Activated CD4-positive, alpha-beta T cell treated with anti-CD3 and anti-CD28 coated beads for 36 hours (primary cell): ENCODE measurements around the gene SEM1. TPM values are rescaled to one million over a fixed set of nuclear protein-coding genes. Genes with fewer than 3 reads are reported as not detected.
"Not testable (repeated sequence)": the region's sequence is repeated elsewhere in the genome, so short reads cannot be mapped to it uniquely, and the experiment has no call there.

Experiments used
- ATAC-seq: fragments of 200-7000 bp; cut with Tn5 transposase; one replicate; pipeline ENCODE4 v1.10.0; 2021; ENCODE audit warnings: mild to moderate bottlenecking, moderate library complexity
- CTCF ChIA-PET: fragments of 350-600 bp; sonication (Branson Sonifier 250); formaldehyde crosslinking; loops from one replicate; lab custom pipeline; 2021; ENCODE audit warnings: antibody characterized with exemption; lab: Charles Lee
- POLR2A ChIA-PET: fragments of 350-600 bp; sonication (Branson Sonifier 250); formaldehyde crosslinking; loops from one replicate; lab custom pipeline; 2021; ENCODE audit warnings: antibody characterized with exemption, inconsistent platforms; lab: Charles Lee
- DNase-seq: peaks from one replicate; pipeline ENCODE4 v3.0.0-alpha.2; 2020
- H3K27ac Mint-ChIP-seq: one replicate; pipeline ENCODE4 v1.8.0; 2021; ENCODE audit warnings: mixed read lengths
- H3K27me3 Mint-ChIP-seq: one replicate; pipeline ENCODE4 v1.8.0; 2021; ENCODE audit warnings: mixed read lengths
- H3K36me3 Mint-ChIP-seq: one replicate; pipeline ENCODE4 v1.8.0; 2021; ENCODE audit warnings: low read depth, mixed read lengths
- H3K4me1 Mint-ChIP-seq: one replicate; pipeline ENCODE4 v1.8.0; 2021; ENCODE audit warnings: mixed read lengths
- H3K4me3 Mint-ChIP-seq: one replicate; pipeline ENCODE4 v1.8.0; 2021; ENCODE audit warnings: mild to moderate bottlenecking, moderate library complexity, mixed read lengths
- H3K9me3 Mint-ChIP-seq: one replicate; pipeline ENCODE4 v1.8.0; 2021; ENCODE audit warnings: low read depth, mixed read lengths
- intact Hi-C, 2 experiments: fragments of 100-400 bp; cut with DNase I in 1 of 2; cut with micrococcal nuclease in 1 of 2; formaldehyde crosslinking; loops; one replicate each; pipeline versions ENCODE4 v1.14.2 to v1.15.1; 2022 to 2024; cut with DNase I, micrococcal nuclease
- total RNA-seq, 2 experiments: library from RNA; stranded (reverse); gene quantifications; one replicate each; pipeline ENCODE4 v1.2.3, GENCODE V29; 2021

Gene SEM1
- total RNA-seq, 2 experiments from 2014 or later, result 42.9 to 46.4 TPM

DNA sequence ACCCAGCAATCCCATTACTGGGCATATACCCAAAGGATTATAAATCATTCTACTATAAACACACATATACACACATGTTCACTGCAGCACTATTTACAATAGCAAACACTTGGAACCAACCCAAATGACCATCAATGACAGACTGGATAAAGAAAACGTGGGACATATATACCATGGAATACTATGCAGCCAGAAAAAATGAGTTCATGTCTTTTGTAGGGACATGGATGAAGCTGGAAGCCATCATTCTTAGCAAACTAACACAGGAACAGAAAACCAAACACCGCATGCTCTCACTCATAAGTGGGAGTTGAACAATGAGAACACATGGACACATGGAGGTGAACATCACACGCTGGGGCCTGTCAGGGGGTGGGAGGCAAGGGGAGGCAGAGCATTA, 47.5 kb downstream of the SEM1 start:
- H3K36me3 Mint-ChIP-seq, H3K27me3 Mint-ChIP-seq, H3K4me3 Mint-ChIP-seq, DNase-seq, intact Hi-C loops, ATAC-seq, H3K9me3 Mint-ChIP-seq, H3K27ac Mint-ChIP-seq, POLR2A ChIA-PET, CTCF ChIA-PET: not testable (repeated sequence)
- peaks cover 15% of the 10 kb centered on the region for H3K4me1 Mint-ChIP-seq

DNA sequence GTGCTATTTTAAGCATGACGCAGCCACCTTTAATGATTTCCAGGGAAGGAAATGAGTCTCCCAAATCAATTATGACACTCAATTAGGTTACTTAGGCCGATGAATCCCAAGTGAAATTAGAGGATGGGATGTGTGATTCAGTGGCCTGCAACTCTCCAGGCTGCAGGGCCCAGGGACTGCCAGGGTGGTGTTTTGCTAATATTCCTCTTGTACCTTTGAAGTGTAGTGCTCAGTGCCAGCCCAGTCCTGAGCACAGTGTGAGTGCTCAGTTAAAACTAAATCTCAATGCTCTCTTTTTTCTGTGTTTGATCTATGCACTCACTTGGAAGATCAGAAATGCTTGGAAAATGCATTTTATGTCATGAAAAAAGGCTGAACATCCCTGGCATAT, 51.6 kb downstream of the SEM1 start:
- peaks cover 3% of the 10 kb centered on the region for H3K36me3 Mint-ChIP-seq
- DNase-seq (no peak), ATAC-seq (no peak)
- POLR2A ChIA-PET, result no interaction called here
- no peaks in the 10 kb centered on the region for H3K9me3 Mint-ChIP-seq
- H3K4me3 Mint-ChIP-seq, result no peak overlapping the region
- intact Hi-C loops, result no loop called here
- CTCF ChIA-PET, result no interaction called here
- H3K27me3 Mint-ChIP-seq, result no peaks in the 10 kb centered on the region
- H3K4me1 Mint-ChIP-seq, result peaks cover 1% of the 10 kb centered on the region
- no peak overlapping the region for H3K27ac Mint-ChIP-seq

DNA sequence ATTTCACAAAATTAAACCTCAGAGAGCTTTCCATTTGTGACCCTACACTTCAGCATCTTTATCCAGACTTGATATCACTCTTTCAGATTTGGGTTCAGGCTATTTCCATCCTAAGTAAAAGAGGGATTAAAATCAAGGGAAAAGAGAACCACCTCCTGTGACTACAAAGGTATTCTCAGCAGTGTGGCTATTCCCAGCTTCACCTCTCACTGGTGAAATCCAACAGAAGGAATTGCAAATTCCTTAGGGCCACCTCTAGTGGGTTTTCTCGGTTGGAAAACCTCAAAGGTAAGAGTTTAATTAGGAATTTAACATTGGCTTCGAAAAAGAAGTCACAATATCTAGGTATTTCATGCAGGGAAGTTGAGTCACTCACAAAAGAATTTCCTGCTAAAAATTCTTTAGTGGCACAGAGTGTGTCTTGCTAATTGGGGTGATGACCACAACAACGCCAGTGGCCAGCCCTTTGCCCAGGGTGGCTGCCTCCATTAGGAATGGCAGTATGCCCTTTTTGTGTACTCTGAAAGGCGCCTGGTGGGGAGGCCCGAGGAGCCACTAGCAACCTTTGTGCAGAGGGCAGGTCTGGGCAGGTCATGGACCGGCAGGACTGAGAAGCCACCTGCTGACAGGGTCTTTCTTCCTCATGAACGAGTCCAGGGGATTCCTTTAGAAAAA, 52.2 kb downstream of the SEM1 start:
- DNase-seq (no peak), ATAC-seq (no peak)
- peaks cover 3% of the 10 kb centered on the region for H3K36me3 Mint-ChIP-seq
- no peak overlapping the region for H3K27ac Mint-ChIP-seq
- intact Hi-C loops, result no loop called here
- H3K27me3 Mint-ChIP-seq, result no peaks in the 10 kb centered on the region
- peaks cover 2% of the 10 kb centered on the region for H3K9me3 Mint-ChIP-seq
- no peaks in the 10 kb centered on the region for H3K4me1 Mint-ChIP-seq
- H3K4me3 Mint-ChIP-seq, result no peak overlapping the region
- CTCF ChIA-PET, result no interaction called here
- POLR2A ChIA-PET, result no interaction called here

DNA sequence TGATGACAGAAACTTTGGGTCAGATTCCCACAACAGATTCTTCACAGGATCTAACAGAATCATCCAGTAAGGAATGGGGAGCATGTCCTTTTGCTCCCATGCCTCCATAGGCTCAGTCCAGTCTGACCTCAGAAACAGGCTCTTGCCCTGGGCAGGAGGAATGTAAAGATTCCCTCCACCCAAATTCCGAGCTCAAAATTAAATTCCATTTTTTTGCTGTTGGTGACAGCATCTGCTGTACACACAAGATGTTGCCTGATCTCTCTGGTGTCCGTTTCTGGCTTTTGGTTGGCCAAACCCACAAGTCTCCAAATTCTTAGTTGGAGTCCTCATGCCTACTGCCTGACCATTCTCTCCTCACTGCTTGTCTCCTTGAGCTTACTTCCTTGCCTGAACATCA, 53.7 kb downstream of the SEM1 start:
- intact Hi-C loops, result no loop called here
- H3K9me3 Mint-ChIP-seq, result peaks cover 2% of the 10 kb centered on the region
- no peak overlapping the region for H3K4me3 Mint-ChIP-seq
- no peaks in the 10 kb centered on the region for H3K36me3 Mint-ChIP-seq
- no peak overlapping the region for H3K27ac Mint-ChIP-seq
- no peaks in the 10 kb centered on the region for H3K4me1 Mint-ChIP-seq
- H3K27me3 Mint-ChIP-seq, result no peaks in the 10 kb centered on the region
- ChIA-PET CTCF (interaction anchor here (1.1 kb wide), 1 partner anchor 14 kb away, joined by 3 read pairs; no protein-coding TSS in a partner anchor), POLR2A (no interaction called here)
- no peak for DNase-seq
- ATAC-seq, result no peak

DNA sequence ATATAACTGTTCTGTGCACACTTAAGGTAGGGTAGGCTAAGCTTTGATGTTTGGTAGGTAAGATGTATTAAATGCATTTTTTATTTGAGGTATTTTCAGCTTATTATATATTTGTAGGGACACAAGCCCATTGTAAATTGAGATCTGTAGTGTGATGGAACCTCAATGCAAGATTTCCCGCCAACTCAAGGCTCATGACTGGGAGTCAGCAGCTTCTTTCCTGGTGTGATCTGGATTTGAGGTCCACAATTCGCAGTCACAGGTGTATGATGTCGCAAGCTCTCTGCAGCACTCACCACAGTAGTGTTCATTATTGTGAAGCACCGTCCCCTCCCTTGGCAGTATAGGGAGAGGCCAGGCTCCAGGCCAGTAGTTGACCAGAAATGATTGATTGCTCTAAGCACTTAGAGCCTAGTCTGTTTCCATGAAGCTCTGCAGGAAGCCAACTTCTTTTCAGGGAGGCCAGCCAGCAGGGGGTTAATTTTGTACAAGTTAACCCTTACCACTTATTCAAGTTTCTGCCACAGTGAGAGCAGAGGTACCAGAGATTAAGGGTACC, 54.9 kb downstream of the SEM1 start:
- intact Hi-C loops, result no loop called here

DNA sequence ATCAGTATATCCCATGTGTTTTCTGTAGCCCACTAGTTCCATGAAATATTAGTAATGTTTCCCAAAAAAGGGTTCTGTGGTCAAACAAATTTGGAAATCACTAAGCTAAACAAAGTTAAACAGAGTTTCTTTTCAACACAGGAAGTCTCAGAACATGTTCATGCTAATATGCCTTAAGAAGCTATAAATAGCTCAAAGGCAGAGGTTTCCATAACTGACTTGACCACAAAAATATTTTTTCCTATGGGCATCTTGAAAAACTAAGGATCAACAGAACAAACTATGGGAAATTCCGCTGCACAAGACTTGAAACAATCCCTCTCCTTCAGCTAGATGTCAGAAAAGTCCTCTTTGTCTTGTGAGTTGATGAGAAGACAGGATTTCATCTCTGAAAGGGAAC, 59.7 kb downstream of the SEM1 start:
- no peak for ATAC-seq
- Mint-ChIP-seq H3K27me3 (no peaks in the 10 kb centered on the region), H3K27ac (no peak overlapping the region), H3K36me3 (no peaks in the 10 kb centered on the region), H3K4me3 (no peak overlapping the region), H3K9me3 (peaks cover 2% of the 10 kb centered on the region), H3K4me1 (no peaks in the 10 kb centered on the region)
- ChIA-PET POLR2A (no interaction called here), CTCF (interaction anchor here (0.6 to 1.5 kb wide), 3 partner anchors 8 to 339 kb away, joined by 3 to 4 read pairs (median 4); no protein-coding TSS in a partner anchor)
- intact Hi-C loops, result no loop called here
- DNase-seq, result no peak

More for the DNA sequence above, 54.9 kb downstream of the SEM1 start:
- no peak for ATAC-seq
- no peak overlapping the region for H3K27ac Mint-ChIP-seq
- peaks cover 2% of the 10 kb centered on the region for H3K9me3 Mint-ChIP-seq
- POLR2A ChIA-PET, result no interaction called here
- no peak for DNase-seq
- H3K36me3 Mint-ChIP-seq, result no peaks in the 10 kb centered on the region
- CTCF ChIA-PET, result interaction anchor here (0.6 to 1.1 kb wide), 2 partner anchors 13 to 151 kb away, joined by 3 read pairs; no protein-coding TSS in a partner anchor
- no peak overlapping the region for H3K4me3 Mint-ChIP-seq
- H3K4me1 Mint-ChIP-seq, result no peaks in the 10 kb centered on the region
- no peaks in the 10 kb centered on the region for H3K27me3 Mint-ChIP-seq

DNA sequence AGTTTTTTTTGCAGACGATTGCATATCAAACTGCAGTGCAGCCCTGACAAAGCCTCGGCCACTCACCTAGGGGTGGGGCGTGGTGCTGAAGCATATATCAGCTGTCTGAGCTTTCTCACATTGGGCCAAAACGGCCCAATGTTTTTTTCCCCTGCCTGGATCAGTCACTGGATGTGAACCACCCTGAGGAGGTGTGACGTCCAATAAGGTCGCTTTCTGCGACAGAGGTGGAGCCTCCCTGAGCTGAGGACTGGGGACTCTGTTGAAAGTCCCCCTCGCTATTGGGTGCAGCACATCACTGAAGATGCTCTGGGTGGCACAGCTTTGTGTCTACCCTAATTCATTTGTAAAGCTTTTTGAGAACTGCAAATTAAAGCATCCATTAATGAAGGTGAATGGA, 60.9 kb downstream of the SEM1 start:
- DNase-seq (no peak), ATAC-seq (no peak)
- intact Hi-C loops, result no loop called here
- POLR2A ChIA-PET, result no interaction called here
- H3K36me3 Mint-ChIP-seq, result no peaks in the 10 kb centered on the region
- H3K9me3 Mint-ChIP-seq, result peaks cover 2% of the 10 kb centered on the region
- CTCF ChIA-PET, result no interaction called here
- no peak overlapping the region for H3K4me3 Mint-ChIP-seq
- no peaks in the 10 kb centered on the region for H3K4me1 Mint-ChIP-seq
- H3K27ac Mint-ChIP-seq, result no peak overlapping the region
- H3K27me3 Mint-ChIP-seq, result no peaks in the 10 kb centered on the region

DNA sequence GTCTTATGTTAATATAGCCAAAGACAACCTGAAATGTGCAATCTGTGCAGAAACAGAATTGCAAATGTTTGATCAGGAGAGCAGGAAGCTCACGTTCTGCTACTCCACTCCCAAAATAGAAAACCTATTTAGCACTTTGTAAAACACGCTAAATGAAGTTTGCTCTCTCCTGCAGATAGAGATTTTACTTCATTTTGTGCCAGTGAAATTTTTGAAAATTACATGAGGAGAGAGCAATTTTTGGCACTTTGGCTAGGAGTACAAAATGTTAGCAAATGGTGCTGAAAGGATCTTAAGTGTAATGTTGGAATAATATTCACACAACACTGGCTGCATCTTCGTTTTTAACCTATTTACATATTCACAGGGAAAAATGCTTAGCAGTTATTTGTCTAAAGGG, 61.9 kb downstream of the SEM1 start:
- POLR2A ChIA-PET, result no interaction called here
- H3K36me3 Mint-ChIP-seq, result no peaks in the 10 kb centered on the region
- intact Hi-C loops, result no loop called here

DNA sequence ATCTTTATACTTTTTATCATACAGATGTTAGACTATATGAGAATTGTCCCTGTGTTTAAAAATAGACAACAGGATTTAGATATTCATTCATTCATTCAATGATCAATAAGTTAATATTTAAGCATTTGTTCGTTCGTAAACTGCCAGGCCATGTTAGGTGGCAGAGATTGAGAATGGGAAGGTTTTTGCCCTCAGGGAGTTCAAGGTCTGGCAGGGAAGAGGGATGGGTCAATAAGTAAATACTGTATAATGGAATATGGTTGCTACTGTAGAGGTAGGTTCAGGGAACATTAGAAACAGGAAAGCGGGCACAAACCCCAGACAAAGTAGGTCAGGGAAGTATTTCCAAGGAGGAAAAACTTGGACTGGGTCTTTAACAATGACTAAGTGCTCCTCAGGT, 64.6 kb downstream of the SEM1 start:
- ChIA-PET CTCF (no interaction called here), POLR2A (no interaction called here)
- Mint-ChIP-seq H3K4me1 (no peaks in the 10 kb centered on the region), H3K4me3 (no peak overlapping the region), H3K27me3 (no peaks in the 10 kb centered on the region), H3K27ac (no peak overlapping the region), H3K36me3 (no peaks in the 10 kb centered on the region), H3K9me3 (no peaks in the 10 kb centered on the region)
- intact Hi-C loops, result no loop called here
- ATAC-seq, result no peak
- DNase-seq, result no peak

More for the DNA sequence above, 61.9 kb downstream of the SEM1 start:
- CTCF ChIA-PET, result no interaction called here
- ATAC-seq (no peak), DNase-seq (no peak)
- Mint-ChIP-seq H3K4me3 (no peak overlapping the region), H3K27ac (no peak overlapping the region), H3K27me3 (no peaks in the 10 kb centered on the region), H3K9me3 (peaks cover 1% of the 10 kb centered on the region), H3K4me1 (no peaks in the 10 kb centered on the region)

DNA sequence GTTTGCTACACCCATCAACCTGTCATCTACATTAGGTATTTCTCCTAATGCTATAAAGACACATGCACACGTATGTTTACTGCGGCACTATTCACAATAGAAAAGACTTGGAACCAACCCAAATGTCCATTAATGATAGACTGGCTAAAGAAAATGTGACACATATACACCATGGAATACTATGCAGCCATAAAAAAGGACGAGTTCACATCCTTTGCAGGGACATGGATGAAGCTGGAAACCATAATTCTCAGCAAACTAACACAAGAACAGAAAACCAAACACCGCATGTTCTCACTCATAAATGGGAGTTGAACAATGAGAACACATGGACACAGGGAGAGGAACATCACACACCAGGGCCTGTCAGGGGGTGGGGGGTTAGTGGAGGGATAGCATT, 66.2 kb downstream of the SEM1 start:
- H3K27me3 Mint-ChIP-seq, intact Hi-C loops, ATAC-seq, H3K4me1 Mint-ChIP-seq, CTCF ChIA-PET, DNase-seq, POLR2A ChIA-PET, H3K9me3 Mint-ChIP-seq, H3K36me3 Mint-ChIP-seq, H3K27ac Mint-ChIP-seq, H3K4me3 Mint-ChIP-seq: not testable (repeated sequence)

DNA sequence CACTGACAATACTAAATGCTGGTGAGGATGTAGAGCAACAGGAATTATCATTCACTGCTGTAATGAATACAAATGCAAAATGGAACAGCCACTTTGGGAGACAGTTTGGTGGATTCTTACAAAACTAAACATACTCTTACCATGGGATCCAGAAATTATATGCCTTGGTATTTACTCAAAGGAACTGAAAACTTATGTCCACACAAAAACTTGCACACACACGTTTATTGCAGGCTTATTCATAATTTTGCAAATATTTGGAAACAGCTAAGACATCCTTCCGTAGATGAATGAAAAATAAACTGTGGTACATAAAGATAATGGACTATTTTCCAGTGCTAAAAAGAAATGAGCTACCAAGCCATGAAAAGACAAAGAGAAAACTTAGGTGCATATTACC, 69.6 kb downstream of the SEM1 start:
- intact Hi-C loops, result no loop called here
- Mint-ChIP-seq H3K36me3 (no peaks in the 10 kb centered on the region), H3K4me3 (no peak overlapping the region), H3K27me3 (no peaks in the 10 kb centered on the region), H3K4me1 (no peaks in the 10 kb centered on the region), H3K27ac (no peak overlapping the region), H3K9me3 (no peaks in the 10 kb centered on the region)
- ATAC-seq (no peak), DNase-seq (no peak)
- ChIA-PET CTCF (no interaction called here), POLR2A (no interaction called here)
